Upper lobe of right lung (tissue), 1 donor: ENCODE results near the gene ZNF407. TPM values are rescaled to one million over a fixed set of nuclear protein-coding genes. Genes with fewer than 3 reads are reported as not detected.

Experiments
- ATAC-seq: fragments of 200-7000 bp; cut with Tn5 transposase; one replicate; pipeline ENCODE4 v1.9.1; 2020; ENCODE audit warnings: mild to moderate bottlenecking, moderate library complexity
- DNase-seq: peaks from one replicate; pipeline ENCODE4 v3.0.0-alpha.2; 2020
- H3K27ac ChIP-seq: fragments of 200-600 bp; one replicate; pipeline ENCODE4 v1.8.0; 2022
- H3K27me3 ChIP-seq: fragments of 200-600 bp; one replicate; pipeline ENCODE4 v1.8.0; 2022; ENCODE audit warnings: mild to moderate bottlenecking
- H3K36me3 ChIP-seq: fragments of 200-600 bp; one replicate; pipeline ENCODE4 v1.8.0; 2022
- H3K4me1 ChIP-seq: fragments of 200-600 bp; one replicate; pipeline ENCODE4 v1.8.0; 2022
- H3K4me3 ChIP-seq: fragments of 200-600 bp; one replicate; pipeline ENCODE4 v1.8.0; 2022; ENCODE audit warnings: mild to moderate bottlenecking
- H3K9me3 ChIP-seq: fragments of 200-600 bp; one replicate; pipeline ENCODE4 v1.8.0; 2022
- intact Hi-C: fragments of 100-400 bp; cut with DNase I; formaldehyde crosslinking; loops from one replicate; pipeline ENCODE4 v1.11.0; 2022
- total RNA-seq: library from RNA; stranded (reverse); fragmentation: NEBNext Ultra II Directional; extraction: Animal tissue kit (Norgen Biotek cat#: 25700); gene quantifications from one replicate; pipeline ENCODE4 v1.2.1, GENCODE V29; 2021
- TF ChIP-seq, protein P1 (sequence below): fragments of 200-600 bp; IDR thresholded peaks from one replicate; pipeline ENCODE4 v1.8.0; 2022; ENCODE audit warnings: antibody characterized with exemption
- donor health status: DM: no; HTN: yes; CAD: no; lungs with severe emphysema.

The ZNF407 gene
- total RNA-seq, 1 donor from 2014 or later, result 18.4 TPM

DNA sequence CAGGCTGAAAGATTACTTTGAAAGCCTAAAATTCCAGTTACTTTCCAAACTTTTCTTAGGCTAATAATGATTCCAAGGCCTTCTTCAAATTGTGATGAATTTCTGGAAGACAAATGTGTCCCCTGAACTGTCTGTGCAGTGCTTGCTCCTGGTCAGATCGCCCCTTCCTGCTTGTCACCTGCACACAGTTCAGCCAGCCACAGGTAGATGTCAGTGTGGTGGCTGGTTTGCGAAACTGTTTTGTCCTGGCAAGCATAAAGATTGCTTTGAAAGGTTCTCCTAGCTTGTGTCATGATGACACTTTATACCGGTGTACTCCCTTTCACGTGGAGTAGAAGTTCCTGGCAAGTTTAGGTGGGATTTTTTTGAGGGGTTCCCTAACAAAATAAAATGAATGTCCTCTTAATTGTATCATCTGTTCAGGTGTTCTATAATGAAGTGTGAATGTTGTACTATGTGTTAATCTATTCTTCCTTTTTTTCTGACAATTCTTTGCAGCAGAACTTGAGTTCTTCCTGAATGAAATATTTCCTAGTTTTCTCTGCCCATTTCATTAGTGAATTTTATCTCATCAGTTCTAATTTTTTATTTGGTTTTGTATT lies 298.8 kb downstream of the ZNF407 start:
- peak; percentile 90 for ATAC-seq
- peak; percentile 63 for DNase-seq
- no peak overlapping the region for H3K27ac ChIP-seq
- TF ChIP-seq, protein P1, sequence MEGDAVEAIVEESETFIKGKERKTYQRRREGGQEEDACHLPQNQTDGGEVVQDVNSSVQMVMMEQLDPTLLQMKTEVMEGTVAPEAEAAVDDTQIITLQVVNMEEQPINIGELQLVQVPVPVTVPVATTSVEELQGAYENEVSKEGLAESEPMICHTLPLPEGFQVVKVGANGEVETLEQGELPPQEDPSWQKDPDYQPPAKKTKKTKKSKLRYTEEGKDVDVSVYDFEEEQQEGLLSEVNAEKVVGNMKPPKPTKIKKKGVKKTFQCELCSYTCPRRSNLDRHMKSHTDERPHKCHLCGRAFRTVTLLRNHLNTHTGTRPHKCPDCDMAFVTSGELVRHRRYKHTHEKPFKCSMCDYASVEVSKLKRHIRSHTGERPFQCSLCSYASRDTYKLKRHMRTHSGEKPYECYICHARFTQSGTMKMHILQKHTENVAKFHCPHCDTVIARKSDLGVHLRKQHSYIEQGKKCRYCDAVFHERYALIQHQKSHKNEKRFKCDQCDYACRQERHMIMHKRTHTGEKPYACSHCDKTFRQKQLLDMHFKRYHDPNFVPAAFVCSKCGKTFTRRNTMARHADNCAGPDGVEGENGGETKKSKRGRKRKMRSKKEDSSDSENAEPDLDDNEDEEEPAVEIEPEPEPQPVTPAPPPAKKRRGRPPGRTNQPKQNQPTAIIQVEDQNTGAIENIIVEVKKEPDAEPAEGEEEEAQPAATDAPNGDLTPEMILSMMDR, result peak; percentile 62
- H3K36me3 ChIP-seq, result no peaks in the 10 kb centered on the region
- H3K4me1 ChIP-seq, result peaks cover 3% of the 10 kb centered on the region
- intact Hi-C loops, result no loop called here
- no peak overlapping the region for H3K4me3 ChIP-seq
- H3K27me3 ChIP-seq, result no peaks in the 10 kb centered on the region
- H3K9me3 ChIP-seq, result no peaks in the 10 kb centered on the region

DNA sequence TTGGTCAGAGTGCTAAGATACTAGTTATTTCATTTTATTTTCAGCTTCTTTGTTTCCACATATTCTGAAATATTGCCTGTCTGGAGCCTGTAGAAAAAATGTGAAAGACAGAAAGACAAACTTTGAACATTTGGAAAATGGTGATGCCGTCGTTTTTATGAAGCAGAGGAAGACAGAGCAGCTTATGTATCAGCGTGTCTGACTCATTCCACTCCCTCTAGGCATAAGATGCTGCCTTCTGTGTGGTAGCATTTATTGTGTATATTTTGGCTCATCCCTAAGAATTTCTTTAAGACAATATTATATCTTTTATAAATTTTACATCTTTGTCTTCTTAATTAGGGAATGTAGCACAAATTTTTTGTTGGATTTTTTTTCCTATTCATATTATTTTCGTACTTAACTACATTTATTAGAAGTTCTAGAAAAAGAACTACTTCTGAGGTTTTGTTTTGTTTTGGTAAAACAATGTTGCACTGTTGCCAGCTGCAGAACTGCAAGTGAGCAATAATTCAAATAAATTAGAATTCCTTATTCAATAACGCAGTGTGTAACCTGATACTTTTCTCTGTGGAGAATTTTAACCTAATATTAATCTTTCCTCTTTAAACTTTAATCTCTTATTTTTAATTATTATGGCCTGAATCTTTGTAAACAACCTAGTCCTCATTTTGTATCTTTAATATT lies 300.4 kb downstream of the ZNF407 start:
- Histone ChIP-seq H3K27ac (no peak overlapping the region), H3K36me3 (no peaks in the 10 kb centered on the region), H3K4me1 (peaks cover 3% of the 10 kb centered on the region), H3K4me3 (no peak overlapping the region), H3K27me3 (no peaks in the 10 kb centered on the region), H3K9me3 (no peaks in the 10 kb centered on the region)
- TF ChIP-seq, protein P1, result no peak
- DNase-seq (no peak), ATAC-seq (no peak)
- intact Hi-C loops, result no loop called here

DNA sequence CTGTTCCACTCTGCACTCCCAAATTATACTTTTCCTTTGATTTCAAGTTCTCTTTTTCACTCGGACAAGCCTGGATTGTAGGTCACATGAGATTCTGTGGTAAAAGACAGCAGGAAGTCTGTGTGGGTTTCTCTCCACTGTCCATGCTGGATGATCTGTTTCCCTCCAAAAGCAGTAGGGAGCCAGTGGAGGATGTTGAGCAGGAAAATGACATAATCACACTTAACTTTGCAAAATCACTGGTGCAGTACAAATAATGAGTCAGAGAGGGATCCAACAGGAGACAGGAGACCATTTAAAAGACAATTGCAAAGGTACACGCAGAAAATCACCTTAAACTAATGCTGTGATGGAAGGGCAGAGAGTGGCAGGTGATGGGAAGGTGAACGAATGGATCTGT lies 301.3 kb downstream of the ZNF407 start:
- Histone ChIP-seq H3K4me3 (no peak overlapping the region), H3K27me3 (no peaks in the 10 kb centered on the region), H3K36me3 (no peaks in the 10 kb centered on the region), H3K4me1 (peaks cover 3% of the 10 kb centered on the region), H3K27ac (no peak overlapping the region), H3K9me3 (no peaks in the 10 kb centered on the region)
- TF ChIP-seq, protein P1, result no peak
- intact Hi-C loops, result no loop called here
- DNase-seq, result no peak
- peak; percentile 63 for ATAC-seq

DNA sequence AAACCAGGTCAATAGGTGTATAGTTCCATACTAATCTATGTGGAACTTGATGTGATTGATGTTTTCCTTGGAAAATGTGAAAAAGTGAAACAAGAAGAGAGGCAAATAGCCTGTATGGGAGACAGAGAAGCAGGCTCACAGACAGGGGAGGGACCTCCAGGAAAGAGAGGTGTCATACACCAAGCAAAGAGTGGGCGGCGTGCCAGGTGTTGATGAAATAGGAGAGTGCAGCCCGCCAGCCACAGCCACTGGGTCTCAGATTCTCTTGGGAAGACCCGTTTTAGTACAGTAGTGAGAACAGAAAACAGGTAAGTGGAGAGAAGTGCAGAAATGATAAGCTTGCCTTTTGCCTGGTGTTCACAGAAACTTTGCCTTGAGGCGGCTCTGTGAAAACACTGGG lies 301.9 kb downstream of the ZNF407 start:
- TF ChIP-seq, protein P1, result no peak
- no peak overlapping the region for H3K4me3 ChIP-seq
- no peaks in the 10 kb centered on the region for H3K27me3 ChIP-seq
- H3K9me3 ChIP-seq, result no peaks in the 10 kb centered on the region
- H3K4me1 ChIP-seq, result peaks cover 3% of the 10 kb centered on the region
- no peak for DNase-seq
- H3K27ac ChIP-seq, result no peak overlapping the region
- H3K36me3 ChIP-seq, result no peaks in the 10 kb centered on the region
- intact Hi-C loops, result no loop called here
- ATAC-seq, result no peak

DNA sequence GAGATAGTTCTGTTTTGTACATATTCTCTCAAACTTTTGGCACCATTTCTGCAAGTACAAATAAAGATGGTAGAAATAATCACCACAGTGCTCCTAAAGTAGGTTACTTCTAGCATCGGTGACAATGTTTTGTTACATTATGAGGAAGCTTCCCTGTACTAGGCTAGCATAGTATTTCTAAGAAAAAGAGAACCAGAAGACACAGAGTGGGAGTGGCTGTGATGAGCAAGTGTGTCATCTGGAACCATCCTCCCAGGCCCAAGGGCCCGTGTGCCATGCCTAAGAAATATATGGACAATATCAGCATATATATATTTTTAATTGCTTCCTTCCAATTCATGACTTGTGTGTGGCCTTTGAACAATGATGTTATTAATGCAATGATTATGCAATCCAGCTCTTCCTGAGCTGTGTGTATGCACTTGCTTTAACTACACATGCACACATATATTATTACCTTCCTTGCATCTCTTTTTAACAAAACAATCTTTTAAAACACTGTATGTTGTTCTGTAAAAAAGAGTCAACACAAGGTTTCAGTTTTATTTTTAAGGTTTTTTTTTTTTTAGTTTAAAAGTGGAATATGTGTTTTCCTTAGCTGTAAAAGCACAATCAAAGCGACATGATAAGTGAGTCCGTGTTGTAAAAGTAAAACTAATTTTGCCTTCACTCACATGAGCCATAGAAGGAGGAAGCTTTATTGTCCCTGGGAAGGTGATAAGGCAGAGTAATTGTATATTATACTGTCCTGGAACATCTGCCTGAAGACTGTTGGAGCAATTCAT lies 303.9 kb downstream of the ZNF407 start:
- intact Hi-C loops, result no loop called here
- ATAC-seq, result peak; percentile 76
- TF ChIP-seq, protein P1, result no peak

More for the DNA sequence above, 303.9 kb downstream of the ZNF407 start:
- DNase-seq, result no peak
- Histone ChIP-seq H3K27ac (no peak overlapping the region), H3K4me3 (no peak overlapping the region), H3K9me3 (no peaks in the 10 kb centered on the region), H3K36me3 (no peaks in the 10 kb centered on the region), H3K4me1 (peaks cover 3% of the 10 kb centered on the region), H3K27me3 (no peaks in the 10 kb centered on the region)
